Fibroblast of mammary gland (primary cell): ENCODE data around the gene KRTAP5-7.
A peak's percentile ranks its signal among the peaks of the same experiment; 100 is the strongest.
"Not testable (repeated sequence)": the region's sequence is repeated elsewhere in the genome, so short reads cannot be mapped to it uniquely, and the experiment has no call there.

ENCODE experiments used
- DNase-seq: peaks from one replicate; pipeline ENCODE4 v3.0.0-alpha.2; 2010; ENCODE audit warnings: low read depth
- H3K4me3 ChIP-seq: 2 replicates; pipeline ENCODE4 v1.5.1; 2011; ENCODE audit warnings: low read depth, mild to moderate bottlenecking, low read length, moderate library complexity; ENCODE audit not compliant: control insufficient read depth
- TF ChIP-seq, protein P1 (sequence below): conservative IDR thresholded peaks from 2 replicates; pipeline ENCODE4 v1.5.1; 2011; ENCODE audit warnings: low read depth, low read length, inconsistent platforms; ENCODE audit not compliant: control insufficient read depth, insufficient read depth

Gene KRTAP5-7

DNA sequence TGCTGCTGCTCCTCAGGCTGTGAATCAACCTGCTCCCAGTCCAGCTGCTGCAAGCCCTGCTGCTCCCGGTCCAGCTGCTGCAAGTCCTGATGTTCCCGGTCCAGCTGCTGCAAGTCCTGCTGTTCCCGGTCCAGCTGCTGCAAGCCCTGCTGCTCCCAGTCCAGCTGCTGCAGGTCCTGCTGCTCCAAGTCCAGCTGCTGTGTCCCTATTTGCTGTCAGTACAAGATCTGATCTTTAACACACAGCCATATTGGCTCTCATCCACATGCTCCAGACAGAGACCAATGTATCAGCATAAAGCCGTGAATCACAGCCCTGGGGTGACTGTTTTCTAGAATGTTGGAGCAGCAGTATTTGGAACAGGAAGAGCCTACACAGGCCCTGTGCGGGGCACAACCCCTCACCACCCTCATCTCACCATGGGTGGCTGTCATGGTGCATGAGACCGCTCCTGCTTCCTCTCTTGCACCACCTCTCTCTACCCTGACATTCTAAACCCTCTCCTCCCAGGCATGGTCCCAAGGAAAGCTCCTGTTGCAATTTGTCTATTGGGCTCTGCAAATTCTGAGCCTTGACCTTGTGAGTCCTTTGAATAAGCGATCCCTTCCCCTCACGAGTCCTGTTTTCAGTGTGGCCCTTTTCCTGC lies 41.8 kb downstream of the KRTAP5-7 start:
- TF ChIP-seq, protein P1, sequence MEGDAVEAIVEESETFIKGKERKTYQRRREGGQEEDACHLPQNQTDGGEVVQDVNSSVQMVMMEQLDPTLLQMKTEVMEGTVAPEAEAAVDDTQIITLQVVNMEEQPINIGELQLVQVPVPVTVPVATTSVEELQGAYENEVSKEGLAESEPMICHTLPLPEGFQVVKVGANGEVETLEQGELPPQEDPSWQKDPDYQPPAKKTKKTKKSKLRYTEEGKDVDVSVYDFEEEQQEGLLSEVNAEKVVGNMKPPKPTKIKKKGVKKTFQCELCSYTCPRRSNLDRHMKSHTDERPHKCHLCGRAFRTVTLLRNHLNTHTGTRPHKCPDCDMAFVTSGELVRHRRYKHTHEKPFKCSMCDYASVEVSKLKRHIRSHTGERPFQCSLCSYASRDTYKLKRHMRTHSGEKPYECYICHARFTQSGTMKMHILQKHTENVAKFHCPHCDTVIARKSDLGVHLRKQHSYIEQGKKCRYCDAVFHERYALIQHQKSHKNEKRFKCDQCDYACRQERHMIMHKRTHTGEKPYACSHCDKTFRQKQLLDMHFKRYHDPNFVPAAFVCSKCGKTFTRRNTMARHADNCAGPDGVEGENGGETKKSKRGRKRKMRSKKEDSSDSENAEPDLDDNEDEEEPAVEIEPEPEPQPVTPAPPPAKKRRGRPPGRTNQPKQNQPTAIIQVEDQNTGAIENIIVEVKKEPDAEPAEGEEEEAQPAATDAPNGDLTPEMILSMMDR: no peak
- peak; percentile 30 for DNase-seq

DNA sequence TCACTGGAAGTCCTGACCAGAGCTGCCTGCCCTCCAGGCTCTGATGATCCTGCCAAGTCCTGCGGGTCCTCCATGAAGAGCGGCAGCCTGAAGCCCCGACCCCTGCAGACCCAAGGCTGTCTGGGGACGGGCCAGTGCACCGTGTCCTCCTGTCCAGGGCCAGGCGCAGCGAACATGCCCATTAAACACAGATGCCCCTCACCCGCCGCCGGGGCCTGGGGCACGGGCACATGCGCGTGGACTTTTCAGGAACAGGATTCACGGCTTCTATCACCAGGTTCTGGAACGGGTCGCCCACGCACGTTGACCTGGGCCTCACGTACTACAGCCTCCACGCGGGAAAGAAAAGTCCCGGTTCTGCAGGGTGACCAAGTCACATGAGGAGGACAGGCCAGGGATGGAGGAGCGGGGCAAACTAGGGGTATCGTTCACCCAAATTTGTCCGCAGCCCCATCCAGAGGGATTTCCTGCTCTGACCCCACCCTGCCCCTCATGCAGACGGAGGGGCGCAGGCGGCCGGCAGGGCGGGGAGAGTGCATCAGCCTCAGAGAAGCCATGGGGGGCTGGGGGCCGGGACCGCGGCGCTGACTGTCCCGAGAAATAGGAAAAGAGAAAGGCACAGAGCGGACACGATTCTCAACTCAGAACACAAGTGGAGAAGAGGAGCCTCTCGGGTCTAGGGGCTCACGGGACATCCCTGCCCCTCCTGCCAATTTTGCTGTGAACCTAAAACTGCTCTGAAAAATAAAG lies 44.2 kb downstream of the KRTAP5-7 start:
- H3K4me3 ChIP-seq, DNase-seq: not testable (repeated sequence)

More for the DNA sequence above, 41.8 kb downstream of the KRTAP5-7 start:
- H3K4me3 ChIP-seq: no peak overlapping the region

DNA sequence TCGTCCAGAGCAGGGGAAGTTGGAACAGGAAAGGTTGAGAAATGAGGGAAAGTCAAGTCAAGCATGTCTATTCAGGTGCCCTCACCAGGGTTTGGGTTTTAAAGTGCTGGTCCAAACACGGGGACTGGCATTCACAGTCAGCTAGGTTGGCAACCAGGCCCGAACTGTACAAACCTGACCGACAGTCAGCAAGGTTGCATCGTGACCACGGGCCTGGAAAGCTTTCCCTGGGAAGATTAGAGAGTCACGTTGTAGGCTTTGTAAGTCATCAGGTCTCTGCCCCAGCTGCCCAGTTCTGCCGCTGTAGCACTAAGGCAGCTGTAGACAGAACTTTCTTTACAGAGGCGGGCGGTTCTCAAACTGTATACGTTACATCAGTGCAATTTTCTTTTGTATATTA lies 45.7 kb downstream of the KRTAP5-7 start:
- DNase-seq: no peak
- TF ChIP-seq, protein P1: no peak
- H3K4me3 ChIP-seq: no peak overlapping the region

DNA sequence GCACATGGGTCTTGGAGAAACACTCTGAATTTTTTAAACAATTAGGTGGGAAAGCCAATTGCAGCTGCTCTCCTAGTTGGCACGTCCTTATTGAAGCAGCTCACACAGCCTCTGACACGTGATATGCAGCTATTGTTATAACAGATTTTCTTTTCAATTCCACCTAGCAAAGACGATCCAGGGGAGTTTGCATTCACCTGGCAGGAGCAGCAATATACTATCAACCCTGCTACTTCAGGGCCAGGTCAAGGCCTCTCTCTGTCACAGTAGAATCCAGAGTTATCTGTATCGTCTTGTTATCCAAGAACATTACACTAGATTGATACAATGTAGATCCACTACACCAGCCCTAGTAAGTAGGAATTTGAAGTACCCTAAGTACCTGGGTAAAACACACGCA lies 47.4 kb downstream of the KRTAP5-7 start:
- TF ChIP-seq, protein P1: no peak
- no peak for DNase-seq
- no peak overlapping the region for H3K4me3 ChIP-seq

DNA sequence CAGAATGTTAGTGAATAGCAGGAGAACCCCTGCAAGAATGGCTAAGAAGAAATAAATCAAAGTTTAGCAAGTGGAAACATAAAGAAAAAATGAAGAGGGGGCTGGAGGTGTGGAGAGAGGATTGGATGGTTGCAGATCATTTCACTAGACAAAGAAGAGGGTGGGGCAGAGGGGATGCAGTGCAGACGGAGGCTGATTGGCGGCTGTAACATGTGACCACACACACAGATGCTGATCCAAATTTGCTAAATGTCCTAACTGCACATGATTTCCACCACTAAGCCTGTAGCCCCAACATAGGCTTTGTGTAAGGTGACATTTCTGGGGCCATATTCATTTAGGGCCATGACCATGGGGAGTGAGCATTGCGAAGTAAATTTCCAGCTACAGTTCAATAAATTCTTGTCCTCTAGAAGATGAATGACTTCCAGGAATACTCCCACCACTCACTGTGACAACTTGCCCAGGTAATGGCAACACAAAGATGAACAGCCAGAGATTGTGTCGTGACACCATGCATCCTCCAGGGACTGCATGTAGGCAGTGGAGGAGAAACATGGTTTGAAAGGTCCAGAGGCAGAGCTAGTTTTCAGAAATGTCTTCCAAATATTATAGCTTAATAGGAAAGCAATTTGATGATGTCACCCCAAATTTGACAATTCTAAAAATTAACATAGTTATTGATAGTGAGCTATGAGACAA lies 48.8 kb downstream of the KRTAP5-7 start:
- TF ChIP-seq, protein P1: no peak
- no peak overlapping the region for H3K4me3 ChIP-seq
- no peak for DNase-seq

DNA sequence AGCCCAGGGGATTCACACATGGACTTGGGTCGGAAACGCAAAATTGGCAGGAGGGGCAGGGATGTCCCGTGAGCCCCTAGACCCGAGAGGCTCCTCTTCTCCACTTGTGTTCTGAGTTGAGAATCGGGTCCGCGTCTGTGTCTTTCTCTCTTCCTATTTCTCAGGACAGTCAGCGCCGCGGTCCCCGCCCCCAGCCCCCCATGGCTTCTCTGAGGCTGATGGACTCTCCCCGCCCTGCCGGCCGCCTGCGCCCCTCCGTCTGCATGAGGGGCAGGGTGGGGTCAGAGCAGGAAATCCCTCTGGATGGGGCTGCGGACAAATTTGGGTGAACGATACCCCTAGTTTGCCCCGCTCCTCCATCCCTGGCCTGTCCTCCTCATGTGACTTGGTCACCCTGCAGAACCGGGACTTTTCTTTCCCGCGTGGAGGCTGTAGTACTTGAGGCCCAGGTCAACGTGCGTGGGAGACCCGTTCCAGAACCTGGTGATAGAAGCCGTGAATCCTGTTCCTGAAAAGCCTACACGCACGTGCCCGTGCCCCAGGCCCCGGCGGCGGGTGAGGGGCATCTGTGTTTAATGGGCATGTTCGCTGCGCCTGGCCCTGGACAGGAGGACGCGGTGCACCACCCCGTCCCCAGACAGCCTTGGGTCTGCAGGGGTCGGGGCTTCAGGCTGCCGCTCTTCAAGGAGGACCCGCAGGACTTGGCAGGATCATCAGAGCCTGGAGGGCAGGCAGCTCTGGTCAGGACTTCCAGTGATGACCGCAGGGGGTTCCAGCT lies 49.8 kb downstream of the KRTAP5-7 start:
- DNase-seq, H3K4me3 ChIP-seq: not testable (repeated sequence)

DNA sequence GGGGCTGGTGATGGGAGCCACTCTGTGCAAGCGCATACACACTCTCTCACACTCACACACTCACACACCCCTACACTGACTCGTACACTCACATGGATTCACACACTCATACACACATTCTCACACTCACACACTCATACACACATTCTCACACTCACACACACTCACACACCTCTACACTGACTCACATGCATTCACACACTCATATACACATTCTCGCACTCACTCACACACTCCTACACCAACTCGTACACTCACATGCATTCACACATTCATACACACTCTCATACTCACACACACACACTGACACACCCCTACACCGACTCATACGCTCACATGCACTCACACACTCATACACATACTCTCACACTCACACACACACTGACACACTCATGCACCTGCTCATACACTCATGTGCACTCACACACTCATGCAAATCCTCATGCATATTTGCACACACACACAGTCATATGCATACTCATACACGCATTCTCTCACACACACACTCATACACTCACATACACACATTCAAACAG lies 50.5 kb downstream of the KRTAP5-7 start:
- no peak for DNase-seq
- H3K4me3 ChIP-seq: no peak overlapping the region
- TF ChIP-seq, protein P1: no peak
